GM19452 (cell line): ENCODE measurements around the gene NAA38.

Experiments used
- ATAC-seq: cut with Tn5 transposase; IDR thresholded peaks from one replicate; pipeline ENCODE4 v1.9.1; 2021; ENCODE audit not compliant: unreplicated experiment

The NAA38 gene

GRCh38 chr17:7841396-7841914, 15.9 kb downstream of the NAA38 start:
- peak; percentile 14 for ATAC-seq

DNA sequence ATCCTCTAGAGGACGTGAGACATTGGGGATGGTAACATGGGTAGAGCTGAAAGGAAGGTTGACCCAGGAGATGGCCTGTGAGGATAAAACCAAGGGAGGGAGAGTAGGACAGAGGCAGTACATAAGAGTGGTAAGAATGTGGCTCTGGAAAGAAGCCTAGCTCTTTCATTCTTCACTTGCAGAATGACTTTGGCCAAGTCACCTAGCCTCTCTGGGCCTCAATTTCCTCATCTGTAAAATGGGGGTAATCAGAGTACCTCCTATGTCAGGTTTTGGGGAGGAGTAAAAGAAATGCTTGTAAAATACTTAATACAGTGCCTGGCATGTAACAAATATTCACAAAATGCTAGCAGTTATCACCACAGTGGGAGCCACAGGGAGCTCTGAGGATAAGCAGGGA, 16.5 kb downstream of the NAA38 start:
- ATAC-seq, result no peak

- ATAC-seq, result no peak
Observed at GRCh38 chr17:7840441-7840840, 16.9 kb downstream of the NAA38 start.

DNA sequence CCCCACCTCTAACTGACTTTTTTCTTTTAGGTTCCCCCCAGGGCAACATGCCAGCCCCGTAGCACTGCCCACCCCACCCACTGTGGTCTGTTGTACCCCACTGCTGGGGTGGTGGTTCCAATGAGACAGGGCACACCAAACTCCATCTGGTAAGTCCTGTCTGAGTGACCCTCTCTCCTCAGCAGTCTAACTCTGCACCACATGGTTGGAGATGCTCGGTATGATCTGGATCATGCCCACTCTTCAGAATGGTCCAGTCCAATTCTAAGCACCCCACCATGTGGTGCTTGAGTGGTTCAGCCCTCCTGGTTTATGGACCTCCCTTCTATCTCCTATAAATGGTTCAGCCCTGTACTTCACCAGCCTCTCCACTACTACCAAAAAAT, 17.5 kb downstream of the NAA38 start:
- ATAC-seq, result no peak

- no peak for ATAC-seq
Observed at GRCh38 chr17:7839190-7839875, 18.0 kb downstream of the NAA38 start.

DNA sequence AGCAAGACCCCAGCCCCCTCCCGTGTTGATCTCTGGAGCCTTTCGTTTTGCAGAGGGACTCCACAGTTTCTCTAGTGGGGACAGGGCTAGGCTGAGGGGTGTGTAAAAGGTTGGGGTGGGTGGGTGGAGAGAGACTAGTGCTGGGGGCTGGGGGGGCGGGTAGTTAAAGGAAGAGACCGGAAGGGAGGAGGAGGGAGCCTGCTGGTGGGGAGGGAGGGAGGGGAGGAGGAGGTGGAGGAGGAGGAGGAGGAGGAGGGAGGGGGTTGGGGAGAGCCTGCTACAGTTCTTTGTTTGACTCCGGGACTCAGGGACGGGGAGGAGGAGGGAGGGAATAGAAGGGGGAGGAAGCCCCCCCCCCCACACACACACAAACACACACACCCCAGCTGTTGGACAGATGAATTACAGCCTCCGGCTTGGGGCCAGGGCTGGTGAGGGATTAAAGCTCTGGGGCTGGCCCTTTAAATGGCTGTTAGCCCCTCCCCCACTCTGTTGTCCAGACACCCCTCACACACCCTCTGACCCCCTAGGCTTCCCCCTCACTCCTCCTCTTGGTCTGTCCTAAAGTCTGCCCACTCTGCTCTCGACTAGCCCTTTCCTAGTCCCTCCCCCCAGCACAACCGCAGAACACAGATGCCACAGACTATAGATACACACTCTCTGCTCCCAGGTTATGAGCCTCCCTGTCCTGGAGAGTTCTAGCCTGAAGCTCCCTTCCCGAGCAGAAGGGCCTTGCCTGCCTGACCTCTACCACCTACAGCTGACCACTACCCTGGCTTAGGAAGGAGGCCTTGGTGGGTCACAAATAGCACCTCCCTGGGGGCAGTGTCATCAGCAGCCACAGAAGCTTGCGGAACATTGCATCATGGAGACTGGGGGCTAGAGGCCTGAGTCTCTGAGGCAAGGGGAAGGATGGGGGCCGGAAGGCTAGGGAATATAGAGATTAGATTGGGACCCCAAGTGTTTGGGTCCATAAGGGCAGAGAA, 19.0 kb downstream of the NAA38 start:
- no peak for ATAC-seq

- no peak for ATAC-seq
Observed at GRCh38 chr17:7837408-7838088, 19.8 kb downstream of the NAA38 start.

GRCh38 chr17:7836596-7837407, 20.6 kb downstream of the NAA38 start:
- ATAC-seq, result no peak

DNA sequence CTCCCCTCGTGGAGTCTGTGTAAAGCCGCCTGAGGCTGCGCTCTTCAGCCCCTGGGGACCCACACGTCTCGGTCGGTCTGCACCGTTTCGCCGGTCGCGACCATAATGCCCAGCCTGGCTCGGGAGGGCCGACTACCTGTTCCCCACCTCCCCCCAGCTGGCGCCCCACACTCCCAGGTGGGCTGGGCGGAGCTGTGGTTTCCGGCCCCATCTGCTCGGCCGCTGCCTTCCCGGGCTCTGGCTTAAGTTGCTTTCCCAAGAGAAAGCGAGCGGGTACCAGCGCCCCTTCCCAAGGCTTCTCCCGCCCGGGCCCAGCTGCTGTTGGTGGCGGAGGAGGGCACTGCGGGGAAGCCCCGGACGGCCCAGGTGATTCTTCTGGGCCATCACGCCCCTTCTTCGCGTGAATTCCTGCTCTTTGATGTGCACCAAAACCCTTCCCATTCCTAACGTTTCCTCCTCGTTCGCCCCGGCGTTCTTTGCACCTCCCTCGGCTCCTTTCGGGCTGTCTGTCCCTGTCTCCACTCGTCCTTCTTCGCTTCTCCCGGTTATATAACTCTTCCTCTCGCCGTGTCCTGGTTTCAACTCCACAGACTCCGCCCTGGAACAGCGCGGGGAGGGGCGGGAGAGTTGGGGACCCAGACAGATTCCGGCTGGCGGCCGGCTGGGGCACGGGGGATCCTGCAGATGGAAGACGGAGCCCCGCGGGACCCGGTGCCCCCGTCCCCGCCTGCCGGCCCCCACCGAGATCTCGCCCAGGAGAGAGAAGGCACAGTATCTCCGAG, 21.4 kb downstream of the NAA38 start:
- ATAC-seq, result peak; percentile 21

GRCh38 chr17:7834957-7835813, 22.2 kb downstream of the NAA38 start:
- ATAC-seq, result peak; percentile 42

GRCh38 chr17:7834542-7834956, 22.8 kb downstream of the NAA38 start:
- ATAC-seq, result no peak

- peak; percentile 52 for ATAC-seq
Observed at GRCh38 chr17:7833795-7834541, 23.4 kb downstream of the NAA38 start, which contains the start of gene KDM6B. Gene KDM6B, plus strand, starts transcription at chr17:7834217. Its CDS starts 11,338 bp downstream, at chr17:7845555.

DNA sequence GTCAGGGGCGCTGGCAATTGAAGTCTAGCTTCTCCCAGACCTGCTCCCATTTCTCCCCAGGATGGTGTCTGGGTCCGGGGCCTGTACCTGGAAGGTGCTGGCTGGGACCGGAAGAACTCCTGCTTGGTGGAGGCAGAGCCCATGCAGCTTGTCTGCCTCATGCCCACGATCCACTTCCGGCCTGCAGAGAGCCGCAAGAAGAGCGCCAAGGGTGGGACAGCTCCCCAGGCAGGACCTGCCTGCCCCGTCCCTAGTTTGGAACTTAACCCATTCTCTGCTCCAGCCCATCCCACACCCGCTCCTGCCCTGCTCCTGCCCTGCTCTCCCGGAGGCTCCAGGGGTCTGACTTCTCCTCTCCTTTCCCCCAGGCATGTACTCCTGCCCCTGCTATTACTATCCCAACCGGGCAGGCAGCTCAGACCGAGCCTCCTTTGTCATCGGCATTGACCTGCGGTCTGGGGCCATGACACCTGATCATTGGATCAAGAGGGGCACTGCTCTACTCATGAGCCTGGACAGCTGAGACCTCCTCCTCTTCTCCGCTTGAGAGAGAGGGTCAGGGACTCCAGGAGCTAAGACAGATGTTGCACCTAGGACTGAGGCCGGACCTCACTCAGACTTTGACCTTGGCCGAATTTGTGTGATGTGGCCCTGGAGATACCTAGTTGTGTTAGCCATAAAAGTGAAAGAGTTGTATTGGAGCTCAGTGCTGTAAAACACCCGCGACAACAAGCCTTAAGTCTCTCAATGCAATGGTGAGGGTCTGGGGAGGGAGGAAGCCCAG, 24.2 kb downstream of the NAA38 start:
- no peak for ATAC-seq

- ATAC-seq, result no peak
Observed at GRCh38 chr17:7832431-7832830, 24.9 kb downstream of the NAA38 start.

GRCh38 chr17:7831233-7831632, 26.1 kb downstream of the NAA38 start:
- ATAC-seq, result no peak

GRCh38 chr17:7830616-7831015, 26.7 kb downstream of the NAA38 start:
- ATAC-seq, result no peak
